ENCODE data around the gene NFATC4. TPM values are rescaled to one million over a fixed set of nuclear protein-coding genes. Genes with fewer than 3 reads are reported as not detected.

Gene NFATC4
- total and polyA plus RNA-seq, 9 donors: 35.2 to 71.1 (median 52.0) TPM

DNA sequence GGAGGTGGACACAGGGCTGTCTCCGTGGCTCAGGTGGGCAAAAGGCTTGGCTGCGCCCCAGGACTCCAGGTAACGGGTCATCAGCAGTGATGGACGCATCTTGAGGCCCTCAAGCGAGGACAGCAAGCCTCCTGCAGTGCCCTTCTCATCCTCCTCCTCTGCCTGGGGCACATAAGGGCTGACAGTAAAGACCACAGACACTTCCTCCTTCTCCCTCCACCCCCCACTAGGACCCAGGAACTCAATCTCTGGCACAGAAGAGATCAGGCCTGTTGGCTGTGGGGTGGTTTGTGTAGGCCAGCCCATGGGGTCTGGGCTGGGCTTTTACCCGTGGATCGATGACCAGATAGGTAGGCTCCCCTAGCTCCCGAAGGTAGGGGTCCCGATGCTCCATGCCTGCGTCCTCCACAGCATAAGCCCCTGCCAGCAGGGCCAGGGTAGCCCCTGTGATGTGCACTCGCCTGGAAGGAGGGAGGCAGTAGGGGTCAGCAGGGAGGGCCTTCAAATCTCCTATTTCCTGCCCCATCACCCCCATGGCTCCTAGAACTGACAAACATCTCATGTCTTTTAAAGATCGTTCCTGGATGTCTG lies 38.8 kb upstream of the NFATC4 start:
- H3K4me1 ChIP-seq (ENCODE audit: control insufficient read depth, insufficient read depth, low read length): peaks cover 21% of the 10 kb centered on the region
- no peaks in the 10 kb centered on the region for H3K36me3 ChIP-seq (ENCODE audit: control insufficient read depth, insufficient read depth, low read length)
- no peak overlapping the region for H3K27ac ChIP-seq (ENCODE audit: low read length)
- 89% methylated on average over 5 of the region's 12 CpGs for WGBS (ENCODE audit: insufficient coverage)
- DNase-seq: no peak
- H3K27me3 ChIP-seq (ENCODE audit: control insufficient read depth, insufficient read depth, low read length): peaks cover 34% of the 10 kb centered on the region
- no peak overlapping the region for H3K4me3 ChIP-seq (ENCODE audit: low read length)
- H3K9me3 ChIP-seq (replicated peaks; ENCODE audit: control insufficient read depth, low read depth, low read length): no peaks in the 10 kb centered on the region

DNA sequence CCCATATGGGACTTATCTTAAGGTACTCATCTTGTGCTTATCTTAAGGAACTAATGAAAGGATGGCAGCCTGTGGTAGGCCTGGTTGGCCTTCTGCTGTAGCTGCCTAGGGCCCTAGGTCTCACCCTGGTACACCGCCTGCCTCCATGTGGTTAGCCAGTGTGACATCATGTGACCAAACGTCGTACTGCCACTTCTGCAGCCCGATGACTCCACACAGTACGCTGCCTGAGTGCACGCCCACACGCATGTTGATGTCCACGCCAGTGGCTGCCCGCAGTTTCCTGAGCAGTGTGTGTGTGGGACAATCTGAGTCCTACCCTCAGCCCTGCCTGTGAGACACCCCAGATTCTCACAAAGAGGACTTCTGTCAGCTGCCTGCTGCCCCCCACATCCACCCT lies 38.2 kb upstream of the NFATC4 start:
- WGBS (ENCODE audit: insufficient coverage): 83% methylated on average over 9 of the region's 9 CpGs
- H3K4me1 ChIP-seq (ENCODE audit: control insufficient read depth, insufficient read depth, low read length): peaks cover 27% of the 10 kb centered on the region
- H3K27ac ChIP-seq (ENCODE audit: low read length): no peak overlapping the region

DNA sequence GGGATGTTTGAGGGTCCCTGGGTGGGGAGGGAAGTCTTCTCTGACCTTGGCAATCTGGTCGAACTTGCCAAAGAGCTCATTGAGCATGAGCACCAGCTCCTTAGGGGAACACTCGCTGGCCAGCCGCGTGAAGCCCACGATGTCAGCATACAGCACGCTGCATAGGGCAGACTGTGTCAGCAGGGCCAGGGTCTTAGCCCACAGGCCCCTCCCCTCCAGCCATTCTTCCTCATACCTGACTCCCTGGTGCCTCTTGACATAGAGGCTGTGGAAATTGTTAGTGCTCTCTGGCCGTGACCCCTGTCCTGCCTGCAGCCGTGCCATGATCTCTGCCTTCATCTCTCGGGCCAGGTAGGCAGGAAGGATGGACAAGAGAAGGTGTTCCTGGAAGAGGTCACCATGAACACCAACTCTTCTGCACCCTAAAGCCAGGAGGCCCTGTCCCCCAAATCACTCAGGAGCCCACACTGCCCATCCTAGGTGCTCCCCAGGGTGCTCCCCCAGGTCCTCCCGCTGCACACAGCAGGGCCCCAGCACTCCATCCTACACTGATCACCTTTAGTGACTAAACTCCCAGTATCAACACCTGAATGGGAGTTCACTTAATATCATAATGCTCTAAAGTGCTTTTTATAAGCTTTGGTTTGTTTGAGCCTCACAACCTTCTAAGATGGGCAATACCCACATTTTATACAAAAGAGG lies 36.9 kb upstream of the NFATC4 start:
- H3K36me3 ChIP-seq (ENCODE audit: control insufficient read depth, insufficient read depth, low read length): no peaks in the 10 kb centered on the region
- DNase-seq: peak; percentile 7
- H3K4me3 ChIP-seq (ENCODE audit: low read length): no peak overlapping the region
- H3K27me3 ChIP-seq (ENCODE audit: control insufficient read depth, insufficient read depth, low read length): peaks cover 53% of the 10 kb centered on the region
- H3K4me1 ChIP-seq (ENCODE audit: control insufficient read depth, insufficient read depth, low read length): peaks cover 32% of the 10 kb centered on the region
- 85% methylated on average over 8 of the region's 10 CpGs for WGBS (ENCODE audit: insufficient coverage)
- H3K9me3 ChIP-seq (replicated peaks; ENCODE audit: control insufficient read depth, low read depth, low read length): no peaks in the 10 kb centered on the region
- H3K27ac ChIP-seq (ENCODE audit: low read length): no peak overlapping the region

More for the DNA sequence above, 38.2 kb upstream of the NFATC4 start:
- Histone ChIP-seq H3K4me3 (ENCODE audit: low read length) (no peak overlapping the region), H3K9me3 (replicated peaks; ENCODE audit: control insufficient read depth, low read depth, low read length) (no peaks in the 10 kb centered on the region), H3K36me3 (ENCODE audit: control insufficient read depth, insufficient read depth, low read length) (no peaks in the 10 kb centered on the region), H3K27me3 (ENCODE audit: control insufficient read depth, insufficient read depth, low read length) (peaks cover 40% of the 10 kb centered on the region)
- DNase-seq: peak; percentile 39

DNA sequence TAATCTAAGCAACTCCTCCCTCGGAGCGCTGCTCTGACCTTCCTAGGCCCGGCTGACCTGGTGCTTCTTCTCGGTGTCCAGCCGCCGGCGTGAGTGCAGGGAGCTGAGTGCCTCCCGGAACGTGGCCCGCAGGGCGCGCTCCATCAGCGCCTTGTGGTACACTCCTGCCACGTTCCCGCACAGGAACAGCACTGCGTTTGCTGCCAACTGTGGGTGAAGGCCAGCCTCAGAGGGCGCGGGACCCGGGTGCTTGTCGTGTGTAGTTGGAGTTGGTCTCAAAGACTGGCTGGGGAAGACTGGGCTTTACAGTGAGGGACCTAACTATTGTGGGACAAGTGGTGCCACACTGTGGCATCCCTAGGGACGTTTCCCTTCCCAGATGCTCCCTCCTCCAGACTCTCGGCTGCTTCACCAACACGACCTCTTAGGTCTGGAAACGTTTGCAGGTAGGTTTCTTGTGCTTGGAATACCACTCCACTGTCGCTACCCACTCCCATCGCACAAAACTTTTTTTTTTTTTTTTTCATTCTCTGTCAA lies 36.2 kb upstream of the NFATC4 start:
- DNase-seq: no peak
- Histone ChIP-seq H3K4me3 (ENCODE audit: low read length) (no peak overlapping the region), H3K4me1 (ENCODE audit: control insufficient read depth, insufficient read depth, low read length) (peaks cover 32% of the 10 kb centered on the region), H3K27me3 (ENCODE audit: control insufficient read depth, insufficient read depth, low read length) (peaks cover 60% of the 10 kb centered on the region), H3K9me3 (replicated peaks; ENCODE audit: control insufficient read depth, low read depth, low read length) (no peaks in the 10 kb centered on the region), H3K27ac (ENCODE audit: low read length) (no peak overlapping the region), H3K36me3 (ENCODE audit: control insufficient read depth, insufficient read depth, low read length) (no peaks in the 10 kb centered on the region)
- WGBS (ENCODE audit: insufficient coverage): 50% methylated on average over 16 of the region's 26 CpGs

DNA sequence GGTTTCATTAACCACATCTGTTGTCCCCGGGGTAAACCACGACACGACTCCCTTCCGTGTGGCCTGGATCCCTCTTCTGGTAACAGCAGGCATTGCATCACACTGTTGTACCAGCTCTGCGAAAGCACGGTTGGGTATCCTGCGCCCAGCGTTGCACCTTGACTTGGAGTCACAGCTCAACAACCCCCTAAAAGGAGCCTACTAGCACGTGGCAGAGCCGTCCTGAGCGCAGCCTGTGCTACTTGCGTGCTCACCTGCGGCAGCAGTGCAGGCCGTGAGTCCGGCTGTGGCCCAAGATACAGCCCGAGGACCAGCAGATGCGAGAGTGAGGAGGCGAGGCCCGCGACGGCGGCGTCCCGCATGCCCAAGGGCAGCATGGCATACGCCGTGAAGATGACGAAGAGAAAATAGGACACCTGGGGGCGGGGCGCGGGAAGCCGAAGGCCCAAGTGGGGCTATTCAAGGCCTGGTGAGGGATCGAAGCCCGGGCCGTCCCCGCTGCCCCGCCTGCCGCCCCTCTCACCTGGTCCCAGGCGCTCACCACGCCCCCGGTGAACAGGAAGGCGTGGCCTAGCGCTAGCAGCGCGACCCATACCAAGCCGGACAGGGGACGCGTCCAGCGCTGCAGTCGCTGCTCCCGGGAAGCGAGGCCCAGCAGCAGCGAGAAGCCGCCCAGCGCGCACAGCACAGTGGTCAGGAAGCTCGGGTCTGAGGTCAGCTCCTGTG lies 35.6 kb upstream of the NFATC4 start:
- Histone ChIP-seq H3K9me3 (replicated peaks; ENCODE audit: control insufficient read depth, low read depth, low read length) (no peaks in the 10 kb centered on the region), H3K4me1 (ENCODE audit: control insufficient read depth, insufficient read depth, low read length) (peaks cover 29% of the 10 kb centered on the region), H3K27ac (ENCODE audit: low read length) (no peak overlapping the region), H3K4me3 (ENCODE audit: low read length) (peak overlapping the region; percentile 8), H3K36me3 (ENCODE audit: control insufficient read depth, insufficient read depth, low read length) (no peaks in the 10 kb centered on the region), H3K27me3 (ENCODE audit: control insufficient read depth, insufficient read depth, low read length) (peaks cover 66% of the 10 kb centered on the region)
- WGBS (ENCODE audit: insufficient coverage): 4% methylated on average over 53 of the region's 56 CpGs
- DNase-seq: peak; percentile 76

DNA sequence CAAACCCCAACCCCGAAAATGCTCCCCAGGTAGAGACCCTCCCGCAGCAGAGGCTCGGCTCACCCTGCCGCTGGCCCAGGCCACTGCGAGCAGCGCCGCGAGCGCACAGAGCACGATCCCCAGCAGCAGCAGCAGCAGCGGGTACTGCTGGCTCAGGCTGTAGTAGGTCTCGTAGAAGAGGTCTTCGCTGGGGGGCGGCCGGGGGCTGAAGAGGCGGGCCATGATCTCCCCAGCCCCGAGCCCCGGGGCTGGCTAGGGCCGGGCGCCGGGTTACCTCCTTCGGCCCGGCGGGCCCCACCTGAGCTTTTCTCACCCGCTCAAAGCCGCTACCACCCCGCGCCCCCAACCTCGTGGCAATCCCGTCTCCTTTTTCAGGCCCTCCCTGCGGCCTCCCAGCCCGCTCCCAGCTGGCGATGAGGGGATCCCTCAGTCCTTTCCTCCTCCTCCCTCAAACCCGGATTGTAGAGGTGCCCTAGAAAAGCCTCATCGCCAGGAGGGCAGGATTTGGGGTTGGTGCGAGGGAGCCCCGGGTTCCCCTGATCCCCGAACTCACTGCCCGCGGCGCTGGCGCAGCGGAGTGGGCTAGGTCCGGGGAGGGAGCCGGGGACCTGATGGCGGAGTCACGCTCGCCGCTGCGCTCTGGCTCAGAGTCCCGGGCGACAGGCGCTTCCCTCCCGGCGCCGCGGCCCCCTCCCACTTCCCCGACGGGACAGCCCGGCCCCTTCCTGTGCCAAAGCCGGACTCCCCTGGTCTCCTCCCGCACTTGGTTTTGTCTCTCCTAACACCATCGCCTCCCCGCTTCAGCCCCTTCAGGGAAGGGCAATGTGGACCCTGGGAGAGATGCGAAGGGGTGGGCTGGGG lies 33.3 kb upstream of the NFATC4 start, which contains the start of gene ADCY4:
Gene ADCY4, minus strand, starts transcription at position 641 of the 861 bp plus-strand sequence. Its CDS starts 419 bp downstream, at position 222.
- peaks cover 38% of the 10 kb centered on the region for H3K4me1 ChIP-seq (ENCODE audit: control insufficient read depth, insufficient read depth, low read length)
- 1% methylated on average over 49 of the region's 65 CpGs for WGBS (ENCODE audit: insufficient coverage)

DNA sequence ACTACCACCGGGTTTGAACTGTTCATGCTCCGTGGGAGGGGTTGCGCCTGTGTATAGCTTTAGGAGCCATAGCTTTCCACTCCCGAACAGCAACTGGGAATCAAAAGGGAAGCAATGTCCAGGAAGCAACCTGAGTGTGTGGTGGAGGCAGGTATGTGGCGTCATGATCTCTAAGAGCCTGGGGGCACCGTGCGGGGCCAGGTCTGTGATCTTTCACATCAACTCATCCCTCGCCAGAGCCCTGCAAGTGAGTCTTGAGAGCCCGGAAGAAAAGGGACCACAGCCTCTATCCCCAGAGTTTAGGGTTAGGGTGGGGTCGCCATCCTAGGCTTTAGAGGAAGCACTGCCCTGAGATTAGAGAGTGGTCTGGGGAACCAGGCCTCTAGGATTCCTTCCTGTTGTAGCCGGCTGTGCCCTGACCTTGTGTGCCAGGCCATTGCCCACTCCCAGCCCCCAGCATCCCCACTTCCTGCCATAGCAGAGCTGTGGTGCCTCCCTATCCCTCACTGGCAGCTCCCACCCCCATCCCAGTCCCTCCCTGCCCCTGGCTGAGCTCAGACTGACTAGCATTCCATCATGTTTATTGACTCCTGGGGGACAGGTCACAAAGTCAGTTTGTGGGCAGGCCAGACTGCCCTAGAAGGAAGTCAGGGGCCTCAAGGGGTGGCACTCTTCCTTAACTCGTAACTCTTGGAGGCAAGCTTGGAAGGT lies 32.4 kb upstream of the NFATC4 start:
- DNase-seq: peak; percentile 9
- peaks cover 41% of the 10 kb centered on the region for H3K4me1 ChIP-seq (ENCODE audit: control insufficient read depth, insufficient read depth, low read length)
- H3K9me3 ChIP-seq (replicated peaks; ENCODE audit: control insufficient read depth, low read depth, low read length): no peaks in the 10 kb centered on the region
- peaks cover 98% of the 10 kb centered on the region for H3K27me3 ChIP-seq (ENCODE audit: control insufficient read depth, insufficient read depth, low read length)
- peak overlapping the region; percentile 35 for H3K27ac ChIP-seq (ENCODE audit: low read length)
- peak overlapping the region; percentile 44 for H3K4me3 ChIP-seq (ENCODE audit: low read length)
- H3K36me3 ChIP-seq (ENCODE audit: control insufficient read depth, insufficient read depth, low read length): no peaks in the 10 kb centered on the region
- 50% methylated on average over 2 of the region's 12 CpGs for WGBS (ENCODE audit: insufficient coverage)

More for the DNA sequence above, 33.3 kb upstream of the NFATC4 start, which contains the start of gene ADCY4:
- Histone ChIP-seq H3K4me3 (ENCODE audit: low read length) (peak within 1 kb of the TSS; percentile 44), H3K27me3 (ENCODE audit: control insufficient read depth, insufficient read depth, low read length) (peaks cover 88% of the 10 kb centered on the region), H3K36me3 (ENCODE audit: control insufficient read depth, insufficient read depth, low read length) (no peaks in the 10 kb centered on the region), H3K27ac (ENCODE audit: low read length) (peak within 1 kb of the TSS; percentile 77), H3K9me3 (replicated peaks; ENCODE audit: control insufficient read depth, low read depth, low read length) (no peaks in the 10 kb centered on the region)
- peak; percentile 38 for DNase-seq

DNA sequence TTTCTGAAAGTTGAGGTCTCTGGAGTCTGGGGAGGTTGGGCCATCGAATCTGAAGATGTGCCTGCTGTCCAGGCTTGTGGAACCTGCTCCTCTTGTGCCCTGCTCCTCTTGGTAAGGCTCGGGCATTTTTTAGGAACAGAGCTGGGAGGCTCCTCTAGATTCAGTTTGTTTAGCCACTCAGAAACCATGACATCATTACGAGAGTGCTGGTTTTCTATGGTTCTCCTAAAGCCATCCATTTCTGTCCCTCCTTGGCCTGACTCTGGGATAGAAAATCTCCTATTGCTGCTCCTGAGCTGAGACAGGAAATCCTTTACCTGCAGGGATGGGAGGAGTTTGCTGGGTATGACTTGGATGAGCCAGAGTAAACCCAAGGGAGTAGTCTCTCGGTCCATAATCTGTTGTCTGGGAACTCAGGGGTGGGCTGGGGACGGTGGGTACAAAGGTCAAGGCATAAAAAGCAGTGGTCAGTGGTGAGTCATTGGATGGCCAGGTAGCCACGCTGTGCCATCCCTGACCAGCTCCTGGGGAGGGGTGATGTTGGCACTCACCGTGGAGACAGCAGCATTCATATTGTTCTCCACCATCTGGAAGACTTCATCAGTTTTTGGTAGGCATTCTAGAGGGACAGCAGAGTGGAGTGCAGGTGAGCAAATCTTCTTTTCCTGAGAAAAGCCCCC lies 30.7 kb upstream of the NFATC4 start:
- H3K4me1 ChIP-seq (ENCODE audit: control insufficient read depth, insufficient read depth, low read length): peaks cover 35% of the 10 kb centered on the region
- H3K4me3 ChIP-seq (ENCODE audit: low read length): no peak overlapping the region
- no peak overlapping the region for H3K27ac ChIP-seq (ENCODE audit: low read length)
- peaks cover 90% of the 10 kb centered on the region for H3K27me3 ChIP-seq (ENCODE audit: control insufficient read depth, insufficient read depth, low read length)
- no peaks in the 10 kb centered on the region for H3K9me3 ChIP-seq (replicated peaks; ENCODE audit: control insufficient read depth, low read depth, low read length)
- WGBS (ENCODE audit: insufficient coverage): 70% methylated on average over 6 of the region's 7 CpGs
- DNase-seq: no peak
- no peaks in the 10 kb centered on the region for H3K36me3 ChIP-seq (ENCODE audit: control insufficient read depth, insufficient read depth, low read length)

DNA sequence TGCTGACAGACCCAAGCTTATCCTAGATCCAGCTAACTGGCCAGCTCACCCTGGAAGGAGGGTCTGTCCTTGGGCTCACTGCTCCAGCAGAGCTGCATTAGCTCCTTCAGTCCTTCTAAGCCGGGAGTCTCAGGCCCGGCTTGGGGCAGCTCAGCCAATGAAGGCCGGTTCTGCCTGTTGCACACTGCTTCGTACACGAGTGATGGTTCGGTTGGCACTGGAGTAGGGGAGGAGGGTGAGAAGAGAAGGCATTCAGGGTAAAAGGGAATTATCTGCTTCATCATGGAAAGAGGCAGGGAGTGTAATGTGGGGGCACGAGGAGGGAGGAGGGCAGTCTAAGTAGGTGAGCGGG lies 30.2 kb upstream of the NFATC4 start:
- no peak for DNase-seq
- peaks cover 87% of the 10 kb centered on the region for H3K27me3 ChIP-seq (ENCODE audit: control insufficient read depth, insufficient read depth, low read length)
- no peak overlapping the region for H3K4me3 ChIP-seq (ENCODE audit: low read length)
- H3K9me3 ChIP-seq (replicated peaks; ENCODE audit: control insufficient read depth, low read depth, low read length): no peaks in the 10 kb centered on the region
- WGBS (ENCODE audit: insufficient coverage): 81% methylated on average over 6 of the region's 8 CpGs
- no peak overlapping the region for H3K27ac ChIP-seq (ENCODE audit: low read length)
- H3K36me3 ChIP-seq (ENCODE audit: control insufficient read depth, insufficient read depth, low read length): no peaks in the 10 kb centered on the region
- H3K4me1 ChIP-seq (ENCODE audit: control insufficient read depth, insufficient read depth, low read length): peaks cover 30% of the 10 kb centered on the region

Measured in muscle of leg (tissue), 11 donors.